ENCODE data around the gene NTN3.

The NTN3 gene

DNA sequence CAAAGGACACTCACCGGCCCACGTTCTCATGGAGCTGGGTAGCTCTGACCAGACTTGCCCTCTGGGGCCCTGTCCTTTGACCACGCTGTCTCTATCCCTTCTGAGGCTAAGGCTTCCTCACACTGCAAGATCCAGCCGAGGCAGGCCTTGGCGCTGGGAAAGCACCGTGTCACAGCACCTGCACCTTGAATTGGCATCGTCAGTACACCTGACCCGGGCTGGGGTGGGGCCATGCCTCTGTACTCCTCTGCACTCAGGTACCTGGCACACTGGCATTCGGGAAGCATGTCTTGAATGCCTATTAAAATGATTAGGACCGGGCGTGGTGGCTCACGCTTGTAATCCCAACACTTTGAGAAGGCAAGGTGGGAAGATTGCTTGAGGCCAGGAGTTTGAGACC lies 9.9 kb downstream of the NTN3 start:
- no peak overlapping the region for H3K4me3 ChIP-seq (ENCODE audit: low read depth, low read length)
- TF ChIP-seq, protein P1, sequence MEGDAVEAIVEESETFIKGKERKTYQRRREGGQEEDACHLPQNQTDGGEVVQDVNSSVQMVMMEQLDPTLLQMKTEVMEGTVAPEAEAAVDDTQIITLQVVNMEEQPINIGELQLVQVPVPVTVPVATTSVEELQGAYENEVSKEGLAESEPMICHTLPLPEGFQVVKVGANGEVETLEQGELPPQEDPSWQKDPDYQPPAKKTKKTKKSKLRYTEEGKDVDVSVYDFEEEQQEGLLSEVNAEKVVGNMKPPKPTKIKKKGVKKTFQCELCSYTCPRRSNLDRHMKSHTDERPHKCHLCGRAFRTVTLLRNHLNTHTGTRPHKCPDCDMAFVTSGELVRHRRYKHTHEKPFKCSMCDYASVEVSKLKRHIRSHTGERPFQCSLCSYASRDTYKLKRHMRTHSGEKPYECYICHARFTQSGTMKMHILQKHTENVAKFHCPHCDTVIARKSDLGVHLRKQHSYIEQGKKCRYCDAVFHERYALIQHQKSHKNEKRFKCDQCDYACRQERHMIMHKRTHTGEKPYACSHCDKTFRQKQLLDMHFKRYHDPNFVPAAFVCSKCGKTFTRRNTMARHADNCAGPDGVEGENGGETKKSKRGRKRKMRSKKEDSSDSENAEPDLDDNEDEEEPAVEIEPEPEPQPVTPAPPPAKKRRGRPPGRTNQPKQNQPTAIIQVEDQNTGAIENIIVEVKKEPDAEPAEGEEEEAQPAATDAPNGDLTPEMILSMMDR (conservative IDR thresholded peaks at IDR 0.05; ENCODE audit: low read depth, low read length): no peak
- DNase-seq (ENCODE audit: low read depth): no peak

DNA sequence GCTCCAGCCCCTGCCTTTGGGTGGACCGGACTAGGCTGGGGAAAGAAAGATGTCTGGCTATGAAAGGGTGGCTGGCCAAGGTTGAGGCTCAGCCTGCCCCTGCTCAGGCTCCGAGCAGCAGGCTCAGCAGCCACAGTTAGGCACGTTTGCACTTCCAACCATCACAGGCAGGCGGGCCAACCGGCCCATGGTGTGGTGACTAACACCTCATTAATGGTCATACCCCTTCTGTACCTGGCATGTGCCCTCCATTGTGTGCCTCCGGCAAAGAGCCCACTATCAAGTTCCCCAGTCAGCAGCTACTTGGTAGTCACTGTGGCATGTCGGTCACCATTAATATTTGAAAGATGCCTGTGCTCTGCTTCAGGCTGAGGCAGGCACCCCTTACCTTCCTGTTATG lies 10.6 kb downstream of the NTN3 start:
- no peak overlapping the region for H3K4me3 ChIP-seq (ENCODE audit: low read depth, low read length)
- no peak for DNase-seq (ENCODE audit: low read depth)
- TF ChIP-seq, protein P1 (conservative IDR thresholded peaks at IDR 0.05; ENCODE audit: low read depth, low read length): no peak

DNA sequence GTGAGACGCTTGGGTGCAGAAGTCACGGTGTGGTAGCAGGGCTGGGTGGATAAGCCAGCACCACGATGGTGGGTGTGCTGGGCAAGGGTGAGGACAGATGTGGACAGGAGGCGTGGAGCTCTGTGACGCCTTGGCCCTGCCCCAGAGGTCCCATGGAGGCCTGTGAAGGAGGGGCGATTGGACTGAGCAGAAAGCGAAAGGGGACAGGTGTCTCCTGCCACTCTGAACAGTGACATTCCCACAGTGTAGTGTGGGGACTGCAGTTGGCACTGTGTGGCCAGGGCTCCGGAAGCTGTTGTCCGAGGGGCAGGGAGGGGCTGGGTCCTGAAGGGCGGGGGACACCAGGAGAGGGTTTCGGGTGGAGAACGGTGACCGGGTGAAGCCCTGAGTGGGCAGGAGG lies 11.2 kb downstream of the NTN3 start:
- TF ChIP-seq, protein P1 (conservative IDR thresholded peaks at IDR 0.05; ENCODE audit: low read depth, low read length): no peak
- no peak overlapping the region for H3K4me3 ChIP-seq (ENCODE audit: low read depth, low read length)
- no peak for DNase-seq (ENCODE audit: low read depth)

DNA sequence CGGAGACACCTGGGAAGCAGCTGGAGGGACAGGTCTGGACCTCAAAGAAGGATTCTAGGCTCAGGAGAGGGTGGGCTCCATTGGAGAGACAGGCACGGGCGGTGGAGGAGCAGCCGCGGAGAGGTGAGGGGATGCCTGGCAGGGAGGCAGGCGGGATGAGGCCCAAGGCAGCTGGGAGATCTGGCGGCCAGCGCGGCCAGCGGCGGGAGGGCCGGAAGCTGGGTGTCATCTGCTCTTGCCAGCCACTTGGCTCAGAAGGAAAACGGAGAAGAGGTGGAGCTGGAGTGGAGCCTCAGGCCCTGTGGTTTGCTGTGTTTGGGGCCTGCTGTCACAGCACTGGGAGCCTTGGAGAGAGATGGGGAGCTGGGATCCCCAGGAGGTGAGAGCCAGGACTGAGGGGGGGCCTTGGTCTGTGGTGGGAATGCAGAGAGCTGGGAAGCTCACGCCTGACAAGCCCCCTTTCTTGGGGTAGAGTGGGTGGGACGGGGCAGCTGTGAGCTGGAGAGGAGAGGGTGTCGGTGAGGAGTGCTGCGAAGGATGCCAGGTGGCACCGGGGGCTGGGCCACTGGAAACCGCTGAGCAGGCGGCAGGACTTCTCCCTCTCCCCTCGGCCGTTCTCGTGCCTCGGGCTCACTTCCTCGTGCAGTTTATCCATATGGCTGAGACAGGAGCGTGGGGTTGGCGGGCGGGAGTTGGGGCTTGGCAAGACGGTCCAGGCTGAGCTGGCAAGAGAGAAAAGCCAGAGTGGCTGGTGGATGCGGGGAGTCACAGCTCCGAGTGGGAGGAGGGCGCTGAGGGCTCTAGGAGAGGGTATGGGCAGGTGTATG lies 11.8 kb downstream of the NTN3 start:
- peak; percentile 13 for DNase-seq (ENCODE audit: low read depth)
- H3K4me3 ChIP-seq (ENCODE audit: low read depth, low read length): no peak overlapping the region
- TF ChIP-seq, protein P1 (conservative IDR thresholded peaks at IDR 0.05; ENCODE audit: low read depth, low read length): no peak

DNA sequence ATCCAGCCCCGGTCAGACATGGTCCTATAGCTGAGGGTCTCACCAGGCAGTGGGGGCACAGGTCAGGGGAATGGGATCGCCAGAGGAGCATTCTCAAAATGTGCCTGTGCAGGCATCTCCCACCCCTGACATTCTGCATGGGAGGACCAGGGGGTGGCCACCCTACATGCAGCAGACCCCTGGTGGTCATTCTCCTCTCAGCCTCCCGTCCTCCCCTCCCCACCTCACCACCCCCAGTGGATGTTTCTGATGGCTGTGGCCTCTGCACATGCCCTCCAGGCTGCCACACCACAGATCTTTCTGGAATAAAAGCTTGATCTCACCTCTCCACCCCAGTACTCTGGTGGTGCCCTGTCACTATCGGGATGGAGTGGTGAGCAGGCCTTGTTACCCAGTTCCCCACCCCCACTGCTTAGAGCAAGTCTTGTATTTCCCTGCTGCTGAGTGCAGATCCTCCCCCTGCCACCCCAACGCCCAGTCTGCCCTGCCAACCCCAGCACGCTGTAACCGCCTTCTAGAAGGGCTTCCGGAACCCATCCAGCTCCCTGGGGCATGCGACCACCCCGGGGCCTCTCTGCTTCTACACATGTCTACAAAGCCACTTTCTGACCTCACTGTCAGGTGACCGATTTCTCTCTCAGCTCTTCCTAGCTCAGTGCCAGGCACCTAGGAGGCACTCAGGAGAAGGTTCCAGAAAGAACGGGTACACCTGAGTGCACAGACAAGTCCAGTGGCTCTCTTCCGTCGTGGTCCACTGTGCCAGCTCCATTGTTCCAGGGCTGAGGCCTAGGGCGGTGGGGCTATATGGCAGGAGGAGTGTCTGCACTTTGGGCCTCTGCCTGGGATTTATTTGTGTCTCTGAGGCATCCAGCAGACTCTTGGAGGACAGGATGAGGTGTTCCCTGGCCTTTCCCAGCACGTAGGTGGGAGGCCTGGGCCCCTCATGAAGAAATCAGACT lies 13.1 kb downstream of the NTN3 start:
- TF ChIP-seq, protein P1 (conservative IDR thresholded peaks at IDR 0.05; ENCODE audit: low read depth, low read length): no peak
- DNase-seq (ENCODE audit: low read depth): no peak
- no peak overlapping the region for H3K4me3 ChIP-seq (ENCODE audit: low read depth, low read length)

DNA sequence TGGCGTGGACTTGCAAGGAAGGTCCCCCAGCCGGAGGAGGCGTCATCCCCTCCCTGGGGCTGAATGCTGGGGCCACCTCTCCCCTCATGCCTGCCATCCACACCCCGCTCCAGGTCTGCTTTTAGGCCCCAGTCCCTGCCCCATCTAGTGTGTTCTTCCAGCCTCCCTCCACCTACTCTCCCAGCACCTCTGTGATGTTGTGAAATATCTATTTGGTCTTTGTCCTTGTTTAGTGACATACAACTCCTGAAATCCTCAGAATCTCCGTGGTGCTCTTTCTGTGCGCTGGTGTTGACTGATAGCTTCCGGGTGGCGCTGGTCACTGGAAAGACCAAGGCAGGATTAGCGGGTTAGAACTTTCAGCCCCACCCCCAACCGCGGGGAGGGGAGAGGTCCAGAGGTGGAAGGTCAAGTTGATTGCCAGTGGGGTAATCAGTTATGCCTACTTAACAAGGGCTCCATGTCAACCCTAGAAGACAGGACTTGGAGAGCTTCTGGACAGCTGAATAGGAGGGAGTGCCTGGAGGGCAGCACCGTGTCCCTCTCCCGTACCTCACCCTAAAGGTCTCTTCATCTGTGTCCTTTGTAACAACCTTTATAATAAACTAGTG lies 13.9 kb downstream of the NTN3 start:
- no peak overlapping the region for H3K4me3 ChIP-seq (ENCODE audit: low read depth, low read length)
- no peak for DNase-seq (ENCODE audit: low read depth)
- TF ChIP-seq, protein P1 (conservative IDR thresholded peaks at IDR 0.05; ENCODE audit: low read depth, low read length): no peak

Data from choroid plexus epithelial cell (primary cell).